ELF-1 (cell line): ENCODE data around the gene BRME1.
"Not testable (repeated sequence)": the region's sequence is repeated elsewhere in the genome, so short reads cannot be mapped to it uniquely, and the experiment has no call there.

ENCODE experiments used
- DNase-seq: peaks from one replicate; pipeline ENCODE4 v3.0.0-alpha.2; 2016; ENCODE audit warnings: low read depth, low spot score

Gene BRME1

GRCh38 chr19:13926715-13927114 is 20.8 kb upstream of the BRME1 start:
- DNase-seq, result no peak

GRCh38 chr19:13926010-13926409 is 20.1 kb upstream of the BRME1 start:
- no peak for DNase-seq

- DNase-seq, result no peak
Measured at GRCh38 chr19:13923194-13923987, 17.5 kb upstream of the BRME1 start.

GRCh38 chr19:13922118-13922517 is 16.2 kb upstream of the BRME1 start:
- DNase-seq, result not testable (repeated sequence)

GRCh38 chr19:13920940-13921747 is 15.2 kb upstream of the BRME1 start:
- peak; percentile 67 for DNase-seq

GRCh38 chr19:13920524-13920923 is 14.6 kb upstream of the BRME1 start:
- DNase-seq, result no peak

- no peak for DNase-seq
Measured at GRCh38 chr19:13918726-13919411, 13.0 kb upstream of the BRME1 start.

GRCh38 chr19:13917888-13918406 is 12.0 kb upstream of the BRME1 start:
- no peak for DNase-seq

GRCh38 chr19:13914777-13915176 is 8.9 kb upstream of the BRME1 start:
- DNase-seq, result no peak

GRCh38 chr19:13913352-13913751 is 7.4 kb upstream of the BRME1 start:
- DNase-seq, result no peak

- no peak for DNase-seq
Measured at GRCh38 chr19:13909430-13909829, 3.5 kb upstream of the BRME1 start.

- DNase-seq, result no peak
Measured at GRCh38 chr19:13908674-13909073, 2.8 kb upstream of the BRME1 start.

- no peak for DNase-seq
Measured at GRCh38 chr19:13906910-13907309, 993 bp upstream of the BRME1 start.

- DNase-seq, result no peak
Measured at GRCh38 chr19:13906521-13906904, 596 bp upstream of the BRME1 start.

GRCh38 chr19:13902993-13903555 is 2.8 kb downstream of the BRME1 start:
- no peak for DNase-seq

GRCh38 chr19:13899912-13900584 is 5.9 kb downstream of the BRME1 start:
- no peak for DNase-seq

- no peak for DNase-seq
Measured at GRCh38 chr19:13899393-13899792, 6.5 kb downstream of the BRME1 start.

GRCh38 chr19:13896227-13896626 is 9.7 kb downstream of the BRME1 start:
- no peak for DNase-seq

- no peak for DNase-seq
Measured at GRCh38 chr19:13894552-13894951, 11.4 kb downstream of the BRME1 start.

- DNase-seq, result peak; percentile 76
Measured at GRCh38 chr19:13892870-13893269, 13.0 kb downstream of the BRME1 start.

GRCh38 chr19:13890136-13890535 is 15.8 kb downstream of the BRME1 start:
- DNase-seq, result no peak
